ENCODE measurements around the gene COL4A2.
"Not testable (repeated sequence)": the region's sequence is repeated elsewhere in the genome, so short reads cannot be mapped to it uniquely, and the experiment has no call there.

The COL4A2 gene

DNA sequence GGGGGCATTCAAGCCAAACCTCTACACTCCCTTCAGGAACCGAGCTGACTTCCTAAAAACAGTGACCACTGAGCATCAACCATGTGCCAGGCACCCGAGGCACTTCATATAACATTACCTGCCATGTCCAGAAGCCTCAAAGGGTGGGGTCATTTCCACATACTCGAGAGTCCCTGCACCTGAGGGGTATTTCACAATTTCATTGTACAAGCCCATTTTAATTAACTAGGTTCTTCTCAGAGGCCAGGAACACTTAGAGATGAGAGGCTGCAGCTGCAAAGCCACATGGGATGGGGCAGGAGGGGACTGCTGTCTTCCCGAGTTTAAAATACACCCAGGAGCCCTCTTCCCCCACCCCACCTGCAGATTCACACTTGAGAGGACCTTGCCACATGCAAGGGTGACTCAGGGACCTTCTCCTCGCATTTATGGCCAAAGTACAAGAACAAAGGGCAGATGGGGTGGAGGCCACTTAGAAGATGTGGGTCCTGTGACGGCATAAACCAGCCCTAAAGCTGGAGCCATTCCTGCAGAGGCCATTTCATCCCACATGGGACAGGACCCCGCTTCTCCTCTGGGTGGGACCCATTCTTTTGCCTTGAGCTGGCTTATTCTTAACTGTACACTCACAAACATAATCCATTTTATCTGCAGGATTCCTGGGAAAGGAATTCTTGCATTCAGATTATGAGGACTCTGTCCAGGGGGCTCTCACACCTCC lies 210.6 kb downstream of the COL4A2 start:
- DNase-seq (ENCODE audit: low spot score) = no peak

GRCh38 chr13:110518226-110518525 lies 211.1 kb downstream of the COL4A2 start:
- no peak for DNase-seq (ENCODE audit: low spot score)

DNA sequence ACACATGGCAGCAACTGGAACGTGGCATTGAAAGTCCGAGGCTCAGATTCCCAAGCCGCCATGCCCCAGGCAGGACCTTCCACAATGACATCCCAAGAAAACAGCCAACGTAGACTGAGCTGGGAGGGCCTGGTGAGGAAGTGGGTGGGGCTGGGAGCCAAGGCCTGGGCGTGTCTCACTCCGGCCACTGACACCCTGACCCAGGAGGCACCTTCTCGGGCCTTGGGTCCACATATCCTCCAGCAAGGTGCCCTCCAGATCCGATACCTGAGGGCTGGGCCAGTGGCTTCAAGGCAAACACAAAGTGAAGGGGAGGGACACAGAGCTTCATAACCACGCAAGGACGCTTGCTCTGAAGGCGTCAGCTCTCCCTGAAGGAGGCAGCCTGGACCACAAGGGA lies 211.5 kb downstream of the COL4A2 start:
- no peak for DNase-seq (ENCODE audit: low spot score)

DNA sequence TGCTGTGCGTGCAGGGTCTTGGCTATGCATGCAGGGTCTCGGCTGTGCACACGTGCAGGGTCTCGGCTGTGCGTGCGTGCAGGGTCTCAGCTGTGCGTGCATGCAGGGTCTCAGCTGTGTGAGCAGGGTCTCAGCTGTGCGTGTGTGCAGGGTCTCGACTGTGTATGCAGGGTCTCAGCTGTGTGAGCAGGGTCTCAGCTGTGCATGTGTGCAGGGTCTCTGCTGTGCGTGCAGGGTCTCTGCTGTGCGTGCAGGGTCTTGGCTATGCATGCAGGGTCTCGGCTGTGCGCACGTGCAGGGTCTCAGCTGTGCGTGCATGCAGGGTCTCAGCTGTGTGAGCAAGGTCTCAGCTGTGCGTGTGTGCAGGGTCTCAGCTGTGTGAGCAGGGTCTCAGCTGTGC lies 212.0 kb downstream of the COL4A2 start:
- DNase-seq (ENCODE audit: low spot score) = no peak

DNA sequence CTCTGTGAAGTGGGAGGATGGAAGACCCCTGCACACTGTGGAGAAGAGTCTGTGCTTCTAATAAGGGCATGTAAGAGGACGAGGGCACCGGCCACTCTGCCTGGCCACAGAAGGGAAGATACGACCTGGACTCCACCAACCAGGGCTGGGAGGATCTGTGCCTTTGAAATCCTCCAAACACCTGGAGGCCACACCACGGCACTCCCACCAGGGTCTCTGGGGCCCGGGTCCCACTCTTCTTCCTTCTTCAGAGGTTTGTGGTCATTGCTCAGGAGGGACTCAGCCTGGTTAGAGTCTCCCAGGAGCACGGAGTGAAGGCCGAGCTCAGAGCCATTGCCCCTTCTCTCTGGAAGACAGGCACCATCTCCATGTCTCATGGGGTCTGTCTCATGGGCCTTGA lies 212.4 kb downstream of the COL4A2 start:
- DNase-seq (ENCODE audit: low spot score) = no peak

- peak; percentile 11 for DNase-seq (ENCODE audit: low spot score)
These were observed 213.6 kb downstream of the COL4A2 start for GRCh38 chr13:110520431-110521295.

GRCh38 chr13:110521296-110521680 lies 214.2 kb downstream of the COL4A2 start:
- no peak for DNase-seq (ENCODE audit: low spot score)

DNA sequence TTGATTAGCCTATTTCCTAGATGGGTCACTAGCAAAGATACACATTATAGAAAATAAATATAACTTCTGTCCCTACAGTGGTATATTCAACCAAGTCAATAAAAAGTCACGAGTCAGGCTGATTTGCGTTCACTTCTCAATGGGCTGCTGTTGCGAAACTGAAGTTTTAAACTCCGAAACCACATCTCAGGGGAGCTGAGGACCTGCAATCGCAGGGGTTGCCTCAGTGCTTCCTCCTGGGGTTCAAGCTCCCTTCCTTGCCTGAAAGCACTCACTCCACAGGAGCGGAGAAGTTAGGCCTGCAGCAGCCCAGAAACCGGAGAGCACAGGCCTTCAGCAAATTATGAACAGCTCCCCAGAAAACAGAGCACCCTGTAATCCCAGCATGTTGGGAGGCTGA lies 214.9 kb downstream of the COL4A2 start:
- DNase-seq (ENCODE audit: low spot score) = no peak

DNA sequence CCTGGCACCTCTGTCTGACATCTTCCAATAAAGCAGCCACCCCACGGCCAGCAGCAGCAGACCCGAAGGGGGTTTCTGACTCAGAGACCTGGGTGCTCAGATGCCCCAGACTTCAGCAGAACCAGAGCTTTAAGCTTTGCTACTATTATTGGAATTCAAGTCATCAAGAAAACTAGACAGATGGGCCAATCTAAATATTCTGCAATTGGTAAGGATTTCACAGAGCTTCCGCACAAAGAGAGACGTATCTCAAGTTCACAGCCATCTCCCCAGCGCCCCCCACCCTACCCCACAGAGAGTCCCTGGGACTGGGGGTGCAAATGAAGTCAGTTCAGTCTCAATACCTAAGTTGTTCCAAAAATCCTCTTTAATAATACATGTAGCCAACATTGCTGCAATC lies 215.6 kb downstream of the COL4A2 start:
- DNase-seq (ENCODE audit: low spot score) = no peak

GRCh38 chr13:110523180-110523579 lies 216.1 kb downstream of the COL4A2 start:
- no peak for DNase-seq (ENCODE audit: low spot score)

- no peak for DNase-seq (ENCODE audit: low spot score)
These were observed 216.9 kb downstream of the COL4A2 start for GRCh38 chr13:110523838-110524540.

DNA sequence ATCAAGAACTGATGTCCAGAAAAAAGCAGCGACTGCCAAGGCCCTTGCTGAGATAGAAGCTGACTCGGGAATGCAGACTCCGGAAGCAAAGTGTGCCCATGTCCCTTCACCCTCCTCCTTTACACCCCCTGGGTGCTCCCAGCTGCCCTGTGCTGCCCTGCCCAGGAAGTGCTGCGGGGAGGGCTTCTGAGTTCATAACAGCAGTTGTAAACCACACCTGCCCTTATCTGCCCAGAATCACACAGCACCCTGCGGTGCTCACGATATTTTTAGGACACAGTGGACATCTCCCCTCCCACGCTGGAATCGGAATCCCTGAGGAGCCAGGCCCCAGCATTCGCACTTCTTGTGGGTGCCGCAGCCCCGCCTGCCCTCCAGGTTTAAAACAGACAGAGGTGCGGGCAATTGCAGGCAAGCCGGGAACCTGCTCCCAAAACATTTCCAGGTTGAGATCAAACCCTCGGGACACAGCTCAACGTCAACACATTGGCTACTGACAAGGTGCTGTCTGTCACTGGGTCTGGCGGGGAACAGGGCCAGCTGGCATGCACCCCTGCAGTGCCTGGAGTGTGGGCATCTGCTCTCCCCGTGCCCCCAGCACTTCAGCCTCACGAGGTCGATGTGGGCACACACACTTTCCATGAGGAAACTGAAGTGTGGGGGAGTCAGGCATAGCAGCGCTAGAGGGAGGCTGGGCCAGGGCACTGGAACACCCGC lies 217.6 kb downstream of the COL4A2 start:
- peak; percentile 21 for DNase-seq (ENCODE audit: low spot score)

DNA sequence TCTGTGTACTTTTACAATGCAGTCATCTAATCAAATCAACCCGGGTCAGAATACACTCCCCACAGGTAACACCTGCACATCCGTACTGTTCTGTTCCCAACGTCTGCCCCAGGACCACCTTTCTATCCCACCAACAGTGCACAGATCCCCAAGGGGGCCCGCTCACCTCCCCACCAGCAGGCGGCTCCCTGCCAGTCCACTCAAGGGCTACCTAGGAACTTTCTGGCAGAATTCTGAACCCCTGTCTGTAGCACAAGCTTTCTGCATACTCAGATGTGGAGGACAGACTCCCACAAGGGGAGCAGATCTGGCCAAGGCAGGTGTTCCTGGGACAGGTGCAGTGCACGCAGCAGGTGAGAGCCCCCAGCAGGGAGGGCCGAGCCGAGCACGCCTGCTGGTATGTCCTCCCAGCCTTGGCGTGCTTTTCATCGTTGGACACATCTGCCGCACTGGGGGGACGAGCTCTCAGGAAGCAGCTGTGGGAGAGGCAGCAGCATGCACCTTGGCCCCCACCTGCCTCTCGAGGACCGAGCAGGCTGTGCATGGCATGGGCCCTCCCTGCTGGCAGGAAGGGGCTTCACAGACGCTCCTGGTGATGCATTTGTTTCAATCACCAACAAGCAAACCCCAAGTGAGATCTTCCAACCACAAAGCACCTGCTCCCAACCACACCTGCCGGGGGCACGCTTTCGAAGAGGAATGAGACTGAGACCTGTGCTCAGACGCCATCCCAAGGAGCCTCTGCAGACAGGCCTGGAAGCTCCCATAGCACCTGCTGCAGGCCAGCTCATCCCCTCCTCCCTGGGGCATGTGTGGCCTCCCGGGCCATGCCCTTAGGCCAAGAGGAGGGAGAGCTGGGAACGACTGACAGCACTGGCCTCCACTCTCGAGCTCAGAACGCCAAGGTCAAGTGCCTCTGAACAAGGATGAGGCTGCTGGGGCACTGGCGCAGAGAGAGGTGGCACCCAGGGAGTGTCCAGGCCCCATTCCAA lies 218.5 kb downstream of the COL4A2 start:
- DNase-seq (ENCODE audit: low spot score) = no peak

DNA sequence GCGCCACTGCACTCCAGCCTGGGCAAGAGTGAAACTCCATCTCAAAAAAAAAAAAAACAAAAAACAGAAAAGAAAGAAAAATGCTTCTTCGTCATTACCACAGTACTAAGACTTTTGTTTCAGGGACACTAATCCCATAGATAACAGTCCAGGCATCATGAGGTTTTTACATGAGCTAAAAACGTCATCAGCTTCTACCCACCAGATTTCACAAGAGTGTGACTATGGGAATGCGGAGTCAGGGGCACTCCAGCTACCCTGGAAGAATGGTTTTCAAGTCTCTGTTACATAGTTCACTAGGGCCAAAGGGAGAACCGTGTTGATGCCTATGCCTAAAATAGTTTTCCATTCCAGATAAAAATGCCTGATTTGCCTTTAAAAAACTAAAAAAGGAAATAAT lies 221.3 kb downstream of the COL4A2 start:
- no peak for DNase-seq (ENCODE audit: low spot score)

DNA sequence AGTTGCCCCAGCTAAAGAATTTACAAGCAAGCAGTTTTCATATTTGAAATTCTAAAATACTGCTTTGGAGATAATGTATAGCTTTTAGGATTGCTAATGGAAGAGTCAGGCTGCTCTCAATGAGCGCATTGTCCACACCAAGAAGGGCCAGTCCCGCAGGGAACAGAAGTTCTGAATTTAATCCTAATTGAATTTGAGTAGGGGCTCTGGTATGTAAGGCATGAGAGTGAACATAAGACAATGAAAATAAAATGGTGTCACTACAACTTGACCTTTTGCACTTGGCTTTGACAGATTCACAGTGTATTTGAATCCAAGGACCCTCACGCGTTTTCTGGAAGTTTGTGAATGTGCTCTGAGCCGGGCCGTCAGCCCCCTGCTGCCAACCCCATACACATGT lies 221.8 kb downstream of the COL4A2 start:
- DNase-seq (ENCODE audit: low spot score) = no peak

- DNase-seq (ENCODE audit: low spot score) = no peak
These were observed 222.6 kb downstream of the COL4A2 start for GRCh38 chr13:110529522-110530311.

DNA sequence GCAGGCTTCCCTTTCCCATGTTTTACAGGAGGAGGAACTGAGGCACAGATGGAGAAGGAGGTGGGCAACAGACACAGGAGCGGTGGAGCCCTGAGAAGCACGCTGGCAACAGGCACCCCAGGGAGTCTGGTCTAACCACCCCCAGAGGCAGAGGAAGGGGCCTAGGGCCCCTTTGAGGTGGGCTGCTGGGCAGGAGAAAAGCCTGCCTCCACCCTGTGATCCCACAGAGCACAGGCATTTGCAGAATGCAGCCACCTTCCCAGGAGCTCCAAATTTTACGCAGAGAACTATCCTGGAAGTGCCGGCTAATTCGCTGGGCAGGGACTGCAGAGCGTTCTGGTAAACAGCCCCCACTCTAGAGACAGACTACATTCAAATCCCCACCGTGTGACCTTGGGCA lies 224.0 kb downstream of the COL4A2 start:
- no peak for DNase-seq (ENCODE audit: low spot score)

GRCh38 chr13:110531671-110532083 lies 224.6 kb downstream of the COL4A2 start:
- no peak for DNase-seq (ENCODE audit: low spot score)

DNA sequence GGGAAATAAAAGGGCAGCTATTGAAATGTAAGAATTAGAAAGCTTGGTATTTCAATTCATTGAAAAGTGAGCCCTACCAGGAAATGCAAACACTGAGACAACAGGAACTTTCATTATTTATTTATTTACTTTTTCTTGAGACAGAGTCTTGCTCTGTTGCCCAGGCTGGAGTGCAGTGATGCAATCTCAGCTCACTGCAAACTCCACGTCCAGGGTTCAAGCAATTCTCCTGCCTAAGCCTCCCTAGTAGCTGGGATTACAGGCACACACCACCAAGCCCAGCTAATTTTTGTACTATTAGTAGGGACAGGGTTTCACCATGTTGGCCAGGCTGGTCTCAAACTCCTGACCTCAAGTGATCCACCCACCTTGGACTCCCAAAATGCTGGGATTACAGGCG lies 225.2 kb downstream of the COL4A2 start:
- DNase-seq (ENCODE audit: low spot score) = not testable (repeated sequence)

Data from cerebellar cortex (tissue), 1 donor.